ENCODE results near the gene DTX4.

GRCh38 chr11:59171508-59172322, at the start of gene DTX4:
- peak in 1 of 2 donors; percentile 54 for TF ChIP-seq POLR2AphosphoS5 (IDR thresholded peaks at IDR 0.05)
- TF ChIP-seq CTCF (IDR thresholded peaks at IDR 0.05) = peak; percentile 72 to 94 (median 88)

Data from esophagus muscularis mucosa (tissue), 3 donors.